WTC11 (cell line): ENCODE results near the gene CFAP58. TPM values are rescaled to one million over a fixed set of nuclear protein-coding genes. Genes with fewer than 3 reads are reported as not detected.

Experiments used
- ATAC-seq: fragments of 200-7000 bp; cut with Tn5 transposase; 2 replicates; pipeline ENCODE4 v1.10.0; 2021; ENCODE audit warnings: mild to moderate bottlenecking, moderate library complexity
- CTCF ChIA-PET: fragments of 300-600 bp; sonication (Branson Sonifier 250); formaldehyde crosslinking; loops from one replicate; lab custom pipeline; 2021; ENCODE audit warnings: antibody characterized with exemption; lab: Charles Lee
- POLR2A ChIA-PET: fragments of 350-600 bp; sonication (Branson Sonifier 250); formaldehyde crosslinking; loops from one replicate; lab custom pipeline; 2021; ENCODE audit warnings: antibody characterized with exemption; lab: Charles Lee
- DNase-seq: peaks from one replicate; pipeline ENCODE4 v3.0.0; 2021; ENCODE audit warnings: low spot score
- H3K27ac Mint-ChIP-seq: 2 replicates; pipeline ENCODE4 v1.8.0; 2021; ENCODE audit warnings: mixed read lengths
- H3K27me3 Mint-ChIP-seq: 2 replicates; pipeline ENCODE4 v1.8.0; 2021; ENCODE audit warnings: low read depth, mild to moderate bottlenecking, moderate library complexity, mixed read lengths
- H3K36me3 Mint-ChIP-seq: 2 replicates; pipeline ENCODE4 v1.8.0; 2021; ENCODE audit warnings: mixed read lengths
- H3K4me1 Mint-ChIP-seq: 2 replicates; pipeline ENCODE4 v1.8.0; 2022; ENCODE audit warnings: mixed read lengths
- H3K4me3 Mint-ChIP-seq: 2 replicates; pipeline ENCODE4 v1.8.0; 2021; ENCODE audit warnings: mild to moderate bottlenecking, moderate library complexity, mixed read lengths
- H3K9me3 Mint-ChIP-seq: 2 replicates; pipeline ENCODE4 v1.8.0; 2021; ENCODE audit warnings: mixed read lengths
- E2F1 ChIP-seq: sonication (generic); formaldehyde crosslinking; IDR thresholded peaks from 2 replicates; pipeline ENCODE4 v1.8.0; 2022; ENCODE audit warnings: mild to moderate bottlenecking, missing genetic modification reagents
- EMX1 ChIP-seq: fragments of 250-450 bp; sonication (Bioruptor Pico); IDR thresholded peaks from 2 replicates; pipeline ENCODE4 v1.8.0; 2021; ENCODE audit warnings: mild to moderate bottlenecking
- FOXP1 ChIP-seq: sonication (generic); formaldehyde crosslinking; IDR thresholded peaks from 2 replicates; pipeline ENCODE4 v1.8.0; 2022; ENCODE audit warnings: missing genetic modification reagents, mild to moderate bottlenecking, moderate library complexity, borderline replicate concordance
- HMGXB4 ChIP-seq: sonication (generic); formaldehyde crosslinking; IDR thresholded peaks from 2 replicates; pipeline ENCODE4 v1.8.1; 2023; ENCODE audit warnings: mild to moderate bottlenecking, moderate library complexity, missing genetic modification reagents
- NFE2L1 ChIP-seq: sonication (generic); formaldehyde crosslinking; IDR thresholded peaks from 2 replicates; pipeline ENCODE4 v1.8.1; 2023; ENCODE audit warnings: missing genetic modification reagents
- NFYB ChIP-seq: sonication (generic); formaldehyde crosslinking; conservative IDR thresholded peaks from 2 replicates; pipeline ENCODE4 v1.8.0; 2022; ENCODE audit warnings: low read depth, missing genetic modification reagents
- NR2C2 ChIP-seq: sonication (generic); formaldehyde crosslinking; IDR thresholded peaks from 2 replicates; pipeline ENCODE4 v1.8.0; 2022; ENCODE audit warnings: mild to moderate bottlenecking, missing genetic modification reagents
- PRDM15 ChIP-seq: sonication (generic); formaldehyde crosslinking; IDR thresholded peaks from 2 replicates; pipeline ENCODE4 v1.8.0; 2022; ENCODE audit warnings: missing genetic modification reagents
- SOX15 ChIP-seq: fragments of 250-450 bp; sonication (Bioruptor Pico); IDR thresholded peaks from 2 replicates; pipeline ENCODE4 v1.9.0; 2021; ENCODE audit warnings: mild to moderate bottlenecking
- TP53 ChIP-seq: sonication (generic); formaldehyde crosslinking; IDR thresholded peaks from 2 replicates; pipeline ENCODE4 v1.8.1; 2023; ENCODE audit warnings: mild to moderate bottlenecking, missing genetic modification reagents
- USF1 ChIP-seq: sonication (generic); formaldehyde crosslinking; IDR thresholded peaks from 2 replicates; pipeline ENCODE4 v1.8.0; 2022; ENCODE audit warnings: mild to moderate bottlenecking, missing genetic modification reagents
- ZBTB21 ChIP-seq: sonication (generic); formaldehyde crosslinking; IDR thresholded peaks from 2 replicates; pipeline ENCODE4 v1.8.1; 2023; ENCODE audit warnings: mild to moderate bottlenecking, missing genetic modification reagents, borderline replicate concordance
- ZNF281 ChIP-seq: sonication (generic); formaldehyde crosslinking; IDR thresholded peaks from 2 replicates; pipeline ENCODE4 v1.8.0; 2023; ENCODE audit warnings: mild to moderate bottlenecking, missing genetic modification reagents
- ZNF396 ChIP-seq: fragments of 250-450 bp; sonication (Bioruptor Pico); IDR thresholded peaks from 2 replicates; pipeline ENCODE4 v1.8.0; 2021; ENCODE audit warnings: mild to moderate bottlenecking, moderate library complexity, borderline replicate concordance
- ZNF423 ChIP-seq: fragments of 250-450 bp; sonication (Bioruptor Pico); IDR thresholded peaks from 2 replicates; pipeline ENCODE4 v2.1.2; 2022; ENCODE audit warnings: mild to moderate bottlenecking, moderate library complexity
- ZNF671 ChIP-seq: fragments of 250-450 bp; sonication (Bioruptor Pico); IDR thresholded peaks from 2 replicates; pipeline ENCODE4 v1.8.0; 2021; ENCODE audit warnings: mild to moderate bottlenecking
- total RNA-seq: library from RNA; stranded (reverse); gene quantifications from 3 replicates; pipeline ENCODE4 v1.2.3, GENCODE V29; 2021
- TF ChIP-seq, protein P1 (sequence below): fragments of 250-450 bp; sonication (Bioruptor Pico); conservative IDR thresholded peaks from 2 replicates; pipeline ENCODE4 v1.9.0; 2021; ENCODE audit warnings: mild to moderate bottlenecking
- TF ChIP-seq, protein P2 (sequence below): sonication (generic); formaldehyde crosslinking; conservative IDR thresholded peaks from 2 replicates; pipeline ENCODE4 v1.8.1; 2023; ENCODE audit warnings: mild to moderate bottlenecking, low read depth, missing genetic modification reagents, moderate library complexity

CFAP58 gene
- total RNA-seq, 1 experiment from 2014 or later = 1.0 TPM

DNA sequence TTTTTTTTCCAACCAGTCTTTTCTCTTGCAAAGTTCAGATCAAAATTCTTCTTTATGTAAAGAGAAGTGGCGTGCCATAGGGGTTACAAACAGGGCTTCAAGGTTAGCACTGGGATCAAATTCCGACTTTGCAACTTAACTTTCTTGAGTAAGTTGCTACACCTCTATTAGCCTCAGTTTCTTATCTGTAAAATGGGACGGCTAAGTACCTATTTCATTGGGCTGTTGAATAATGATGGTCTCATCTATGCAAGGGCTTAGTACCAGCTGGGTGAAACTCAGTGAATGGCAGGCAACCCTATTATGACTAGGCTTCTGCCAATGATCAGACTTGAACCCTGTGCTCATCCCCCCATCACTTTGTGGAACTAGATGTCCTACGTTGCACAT is 49.3 kb upstream of the CFAP58 start (continued):
- no peak for TF ChIP-seq ZBTB21 (CRISPR knock-in tag)

- DNase-seq (no peak), ATAC-seq (no peak)
- H3K4me3 Mint-ChIP-seq = no peak overlapping the region
- H3K36me3 Mint-ChIP-seq = peaks cover 28% of the 10 kb centered on the region
- H3K4me1 Mint-ChIP-seq = peaks cover 10% of the 10 kb centered on the region
- H3K27me3 Mint-ChIP-seq = peaks cover 3% of the 10 kb centered on the region; the same call in 1 of the 2 replicates
- no peak overlapping the region for H3K27ac Mint-ChIP-seq
- ChIA-PET POLR2A (interaction anchor here (2.8 kb wide), 1 partner anchor 33 kb away, joined by 9 read pairs; the partner anchor contains the start of gene ITPRIP), CTCF (interaction anchor here (1.0 to 3.7 kb wide), 16 partner anchors 9 to 417 kb away, joined by 3 to 55 read pairs (median 12); partner anchors contain the start of genes CFAP58, GSTO2 and ITPRIP)
- peaks cover 32% of the 10 kb centered on the region for H3K9me3 Mint-ChIP-seq
- TF ChIP-seq NFYB (CRISPR knock-in tag) (no peak), PRDM15 (no peak), ZNF423 (CRISPR knock-in tag) (no peak), E2F1 (no peak), ZNF281 (CRISPR knock-in tag) (no peak), USF1 (CRISPR knock-in tag) (no peak), ZNF396 (CRISPR knock-in tag) (no peak), HMGXB4 (CRISPR knock-in tag) (no peak), FOXP1 (no peak), NFE2L1 (CRISPR knock-in tag) (no peak), NR2C2 (no peak), SOX15 (CRISPR knock-in tag) (no peak), ZBTB21 (CRISPR knock-in tag) (no peak), ZNF671 (CRISPR knock-in tag) (no peak), TP53 (CRISPR knock-in tag) (no peak), EMX1 (CRISPR knock-in tag) (no peak)
- TF ChIP-seq, protein P1, sequence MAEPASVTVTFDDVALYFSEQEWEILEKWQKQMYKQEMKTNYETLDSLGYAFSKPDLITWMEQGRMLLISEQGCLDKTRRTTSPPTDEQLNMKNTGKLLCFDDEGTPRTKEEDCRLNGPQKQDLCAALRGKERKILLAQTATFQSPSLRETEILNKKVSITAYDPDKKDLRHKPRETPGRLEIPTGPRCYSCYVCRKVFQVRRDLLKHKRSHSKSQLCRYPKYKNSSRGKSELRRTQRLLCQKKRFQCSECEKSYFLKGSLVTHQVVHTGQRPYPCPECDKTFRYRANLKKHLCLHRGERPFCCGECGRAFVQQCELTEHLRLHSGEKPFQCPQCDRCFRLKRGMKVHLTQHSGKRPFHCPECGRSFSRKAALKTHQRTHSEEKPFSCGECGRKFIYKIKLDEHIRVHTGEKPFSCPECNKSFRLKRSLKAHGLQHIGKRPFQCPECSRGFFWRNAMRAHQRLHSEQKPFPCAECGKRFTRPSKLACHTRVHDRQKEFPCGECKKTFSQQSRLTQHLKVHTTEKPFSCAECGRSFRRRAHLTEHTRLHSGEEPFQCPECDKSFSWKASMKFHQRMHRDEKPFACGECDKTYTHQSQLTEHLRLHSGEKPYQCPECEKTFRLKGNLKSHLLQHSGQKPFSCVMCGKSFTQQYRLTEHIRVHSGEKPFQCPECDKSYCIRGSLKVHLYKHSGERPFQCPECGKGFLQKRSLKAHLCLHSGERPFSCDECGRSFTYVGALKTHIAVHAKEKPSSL (CRISPR knock-in tag) = no peak
- TF ChIP-seq, protein P2, sequence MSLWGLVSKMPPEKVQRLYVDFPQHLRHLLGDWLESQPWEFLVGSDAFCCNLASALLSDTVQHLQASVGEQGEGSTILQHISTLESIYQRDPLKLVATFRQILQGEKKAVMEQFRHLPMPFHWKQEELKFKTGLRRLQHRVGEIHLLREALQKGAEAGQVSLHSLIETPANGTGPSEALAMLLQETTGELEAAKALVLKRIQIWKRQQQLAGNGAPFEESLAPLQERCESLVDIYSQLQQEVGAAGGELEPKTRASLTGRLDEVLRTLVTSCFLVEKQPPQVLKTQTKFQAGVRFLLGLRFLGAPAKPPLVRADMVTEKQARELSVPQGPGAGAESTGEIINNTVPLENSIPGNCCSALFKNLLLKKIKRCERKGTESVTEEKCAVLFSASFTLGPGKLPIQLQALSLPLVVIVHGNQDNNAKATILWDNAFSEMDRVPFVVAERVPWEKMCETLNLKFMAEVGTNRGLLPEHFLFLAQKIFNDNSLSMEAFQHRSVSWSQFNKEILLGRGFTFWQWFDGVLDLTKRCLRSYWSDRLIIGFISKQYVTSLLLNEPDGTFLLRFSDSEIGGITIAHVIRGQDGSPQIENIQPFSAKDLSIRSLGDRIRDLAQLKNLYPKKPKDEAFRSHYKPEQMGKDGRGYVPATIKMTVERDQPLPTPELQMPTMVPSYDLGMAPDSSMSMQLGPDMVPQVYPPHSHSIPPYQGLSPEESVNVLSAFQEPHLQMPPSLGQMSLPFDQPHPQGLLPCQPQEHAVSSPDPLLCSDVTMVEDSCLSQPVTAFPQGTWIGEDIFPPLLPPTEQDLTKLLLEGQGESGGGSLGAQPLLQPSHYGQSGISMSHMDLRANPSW (CRISPR knock-in tag) = no peak
These were observed 48.7 kb upstream of the CFAP58 start for GRCh38 chr10:104304927-104305326.
